GM18867 (cell line): ENCODE measurements around the gene SCARF1.
A peak's percentile ranks its signal among the peaks of the same experiment; 100 is the strongest.

Experiments
- ATAC-seq: cut with Tn5 transposase; IDR thresholded peaks from one replicate; pipeline ENCODE4 v1.9.1; 2021; ENCODE audit warnings: mild to moderate bottlenecking, moderate library complexity; ENCODE audit not compliant: unreplicated experiment

Gene SCARF1

DNA sequence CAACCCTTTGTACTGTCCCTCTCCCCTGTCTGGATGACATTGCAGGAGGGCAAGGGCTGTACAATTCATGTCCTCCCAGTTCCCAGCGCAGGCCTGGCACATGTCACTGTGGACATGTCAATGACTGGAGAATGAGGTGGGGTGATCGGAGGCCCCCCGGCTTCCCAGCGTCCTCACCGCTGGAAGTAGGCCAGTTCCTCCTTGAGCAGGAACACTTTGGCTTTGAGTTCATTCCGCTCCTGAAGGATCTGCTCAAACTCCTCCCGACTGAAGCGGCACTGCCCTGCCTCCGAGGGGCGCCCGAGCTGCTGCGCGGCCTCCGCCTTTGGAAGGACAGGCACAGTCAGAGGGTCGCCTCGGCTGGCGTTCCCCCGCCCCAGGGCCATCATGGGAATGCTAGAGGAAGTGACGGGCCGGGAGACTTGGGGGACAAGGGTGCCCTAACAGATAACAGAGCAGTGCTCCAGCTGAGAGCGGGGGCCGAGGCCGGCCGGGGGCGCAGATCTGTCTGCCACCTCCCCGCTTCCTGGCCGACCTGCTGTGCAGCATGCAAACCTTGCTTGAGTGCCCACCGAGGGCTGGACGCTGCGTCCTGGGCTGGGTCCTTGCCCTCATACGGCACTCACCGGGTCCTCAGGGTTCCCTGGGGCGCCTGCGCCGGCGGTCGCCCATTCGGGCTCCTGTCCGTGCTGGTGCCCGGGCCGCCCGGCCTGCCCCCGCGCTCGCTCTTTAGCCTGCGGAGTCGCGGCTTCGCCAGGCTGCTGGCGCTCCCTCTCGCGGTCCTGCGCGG, 2.8 kb upstream of the SCARF1 start:
- peak; percentile 9 for ATAC-seq

DNA sequence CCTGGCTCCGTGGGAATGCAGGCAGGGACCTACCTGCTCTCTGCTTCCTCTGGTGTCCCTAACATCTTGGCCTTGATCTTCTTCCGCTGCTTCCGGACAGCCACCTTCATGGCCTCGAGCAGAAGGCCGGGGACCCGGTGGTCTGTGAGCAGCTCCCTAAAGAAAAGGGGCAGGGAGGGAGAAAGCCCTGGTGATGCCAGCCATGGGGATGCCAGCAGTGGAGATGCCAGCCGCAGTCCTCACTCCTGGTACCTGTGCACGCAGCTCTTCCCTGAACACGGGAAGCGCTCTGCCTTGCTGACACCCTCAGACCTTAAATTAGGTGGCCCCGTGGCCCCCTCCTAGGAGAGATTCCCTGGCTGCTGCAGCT, 2.3 kb upstream of the SCARF1 start:
- ATAC-seq = no peak

DNA sequence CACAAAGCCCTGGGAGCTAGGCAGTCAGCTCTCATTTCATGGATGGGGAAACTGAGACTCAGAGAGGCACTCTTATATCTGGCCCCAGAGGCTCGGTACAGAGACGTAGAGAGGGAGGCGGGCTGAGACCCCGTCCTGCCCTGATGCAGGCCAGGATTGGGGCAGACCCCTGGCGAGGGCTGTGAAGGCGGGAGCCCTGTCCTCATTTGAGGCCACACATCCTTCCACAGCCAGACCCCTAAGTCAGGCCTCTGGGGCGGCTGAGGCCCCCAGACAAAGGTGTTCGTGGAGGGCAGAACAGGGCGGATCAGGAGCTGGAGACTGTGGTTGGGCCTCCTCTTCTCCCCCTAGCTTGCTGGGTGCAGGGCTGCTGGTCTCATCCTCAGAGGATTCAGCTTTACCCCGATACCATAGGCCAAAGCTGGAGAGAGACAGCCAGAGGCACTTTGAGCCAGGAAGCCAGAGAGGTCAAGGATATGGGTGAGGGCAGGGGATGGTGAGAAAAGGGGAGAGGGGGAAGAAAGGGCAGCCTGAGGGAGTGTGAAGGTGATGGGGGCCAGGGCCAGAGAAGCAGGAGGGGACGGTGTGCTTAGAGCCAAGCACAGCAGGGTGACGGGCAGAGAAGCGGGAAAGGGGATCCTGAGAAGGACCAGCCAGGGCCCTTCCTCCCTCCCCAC, 805 bp upstream of the SCARF1 start:
- no peak for ATAC-seq

DNA sequence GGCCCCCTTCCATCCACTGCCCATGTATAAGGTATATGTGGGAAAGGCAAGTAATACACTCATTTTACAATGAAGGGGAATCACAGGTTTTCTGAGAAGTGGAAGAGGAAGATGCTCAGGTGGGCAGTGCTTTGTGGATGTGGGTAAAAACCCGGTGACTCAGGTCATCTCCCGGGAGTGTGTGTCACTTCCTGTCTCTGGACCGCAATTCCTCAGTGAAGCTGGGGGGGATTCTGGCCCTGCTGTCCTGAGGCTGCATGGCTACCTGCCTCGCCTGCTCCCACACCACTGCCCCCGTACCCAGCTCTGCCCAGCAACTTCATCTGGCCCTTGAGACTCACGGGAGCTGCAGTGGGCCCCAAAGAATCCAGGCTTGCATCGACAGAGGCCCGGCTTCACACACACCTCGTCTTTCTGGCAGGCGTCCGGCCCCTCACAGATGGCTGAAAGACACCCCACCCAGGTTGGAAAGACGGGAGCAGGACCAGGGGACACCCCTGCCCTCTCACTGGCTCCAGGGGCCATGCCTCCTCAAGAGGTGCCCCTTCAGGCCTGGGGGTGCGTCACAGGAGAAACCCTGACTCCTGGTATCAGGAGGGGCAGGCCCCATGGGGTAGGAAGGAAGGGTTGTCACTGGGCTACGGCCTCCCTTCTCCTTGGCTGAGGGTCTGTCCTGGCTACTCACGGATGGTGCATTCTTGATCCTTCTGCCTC, 882 bp downstream of the SCARF1 start:
- ATAC-seq = no peak

DNA sequence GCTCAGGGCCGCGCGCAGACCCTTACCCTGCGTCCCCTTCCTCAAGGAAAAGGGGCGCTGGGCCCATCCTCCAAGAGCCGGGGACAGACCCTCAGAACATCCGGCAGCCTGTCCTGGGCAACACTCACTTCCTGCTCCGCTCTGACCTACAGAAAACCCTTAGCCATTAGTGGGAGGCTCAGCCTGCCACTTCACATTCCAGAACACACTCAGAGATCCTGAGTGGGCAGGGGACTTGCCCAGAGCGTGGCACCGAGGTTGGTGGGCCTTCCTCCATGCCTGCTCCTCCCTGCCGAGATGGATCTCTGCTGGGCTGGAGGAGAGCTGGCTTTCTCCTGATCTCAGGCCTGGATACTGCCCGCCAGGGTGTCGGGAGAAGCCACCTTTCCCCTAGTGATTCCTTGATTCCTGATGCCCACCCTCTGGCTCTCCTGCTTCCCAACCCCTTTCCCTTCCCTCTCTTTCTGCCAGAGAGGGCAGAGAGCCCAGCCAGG, 1.5 kb downstream of the SCARF1 start:
- ATAC-seq = no peak

DNA sequence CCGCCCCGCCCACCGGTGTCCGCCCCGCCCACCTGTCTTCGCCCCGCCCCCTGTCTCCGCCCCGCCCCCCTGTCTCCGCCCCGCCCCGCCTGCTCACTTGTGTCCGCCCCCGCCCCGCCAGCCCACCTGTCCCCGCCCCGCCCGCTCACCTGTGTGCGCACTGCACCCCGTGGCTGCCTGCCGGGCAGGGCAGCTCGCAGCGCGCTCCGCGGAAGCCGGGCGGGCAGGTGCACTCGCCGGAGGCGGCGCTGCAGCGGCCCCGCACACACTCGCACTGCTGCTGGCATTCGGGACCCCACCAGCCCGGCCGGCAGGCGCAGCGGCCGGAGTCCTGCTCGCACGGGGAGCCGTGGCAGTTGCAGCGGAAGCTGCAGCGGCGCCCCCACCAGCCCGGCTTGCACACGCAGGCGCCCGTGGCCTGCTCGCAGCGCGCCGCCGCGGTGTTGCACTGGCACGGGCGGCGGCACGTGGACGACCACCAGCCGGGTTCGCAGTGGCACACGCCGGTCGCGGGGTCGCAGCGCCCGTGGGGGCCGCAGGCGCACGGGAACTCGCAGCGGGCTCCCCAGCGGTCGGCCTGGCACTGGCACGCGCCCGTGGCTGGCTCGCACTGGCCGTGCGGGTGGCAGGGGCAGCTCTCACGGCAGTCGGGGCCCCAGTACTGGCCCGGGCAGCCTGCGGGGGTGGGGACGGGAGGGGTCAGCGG, 2.1 kb downstream of the SCARF1 start:
- no peak for ATAC-seq

DNA sequence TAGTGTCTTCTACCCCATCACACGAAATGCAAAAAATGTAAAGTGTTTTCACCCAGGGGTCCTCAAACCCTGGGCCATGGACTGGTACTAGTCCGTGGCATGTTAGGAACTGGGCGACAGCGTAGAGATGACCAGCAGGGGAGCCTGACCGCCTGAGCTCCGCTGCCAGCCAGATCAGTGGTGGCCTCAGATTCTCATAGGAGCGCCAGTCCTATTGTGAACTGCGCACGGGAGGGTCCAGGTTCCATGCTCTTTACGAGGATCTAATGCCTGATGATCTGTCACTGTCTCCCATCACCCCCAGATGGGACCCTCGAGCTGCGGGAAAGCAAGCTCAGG, 4.5 kb downstream of the SCARF1 start:
- no peak for ATAC-seq

DNA sequence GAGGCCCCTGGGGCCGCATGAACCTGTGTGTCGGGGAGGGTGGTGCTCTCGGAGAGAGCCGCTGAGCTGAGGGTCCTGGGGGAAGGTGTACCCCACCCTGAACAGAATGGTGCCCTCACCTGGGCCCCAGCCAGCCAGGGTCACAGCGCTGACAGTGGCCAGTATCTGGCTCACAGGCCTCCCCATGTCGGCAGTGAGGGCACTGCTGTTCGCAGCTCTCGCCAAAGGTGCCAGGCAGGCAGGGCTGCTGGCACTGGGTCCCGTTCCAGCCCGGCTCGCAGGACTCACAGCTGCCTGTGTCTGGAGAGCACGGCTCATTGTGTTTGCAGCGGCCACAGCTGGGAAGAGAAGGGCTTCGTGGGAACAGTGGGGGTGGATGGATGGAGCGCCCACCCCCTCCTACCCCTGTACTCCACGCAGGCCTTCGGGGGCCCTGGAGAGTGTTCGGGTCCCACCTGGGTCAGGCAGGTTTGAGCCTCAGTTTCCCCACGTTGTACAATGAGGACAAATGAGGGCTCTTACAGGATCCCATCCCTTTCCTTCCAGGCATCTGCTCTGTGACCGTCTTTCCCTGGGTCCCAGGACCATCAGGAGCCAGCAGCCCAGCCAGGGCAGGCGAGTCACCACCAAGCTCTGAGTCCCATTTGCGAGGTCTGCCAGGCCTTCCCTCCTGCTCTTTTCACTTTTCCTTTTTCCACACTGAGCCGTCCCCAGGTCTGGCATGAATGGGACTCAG, 5.0 kb downstream of the SCARF1 start:
- no peak for ATAC-seq

DNA sequence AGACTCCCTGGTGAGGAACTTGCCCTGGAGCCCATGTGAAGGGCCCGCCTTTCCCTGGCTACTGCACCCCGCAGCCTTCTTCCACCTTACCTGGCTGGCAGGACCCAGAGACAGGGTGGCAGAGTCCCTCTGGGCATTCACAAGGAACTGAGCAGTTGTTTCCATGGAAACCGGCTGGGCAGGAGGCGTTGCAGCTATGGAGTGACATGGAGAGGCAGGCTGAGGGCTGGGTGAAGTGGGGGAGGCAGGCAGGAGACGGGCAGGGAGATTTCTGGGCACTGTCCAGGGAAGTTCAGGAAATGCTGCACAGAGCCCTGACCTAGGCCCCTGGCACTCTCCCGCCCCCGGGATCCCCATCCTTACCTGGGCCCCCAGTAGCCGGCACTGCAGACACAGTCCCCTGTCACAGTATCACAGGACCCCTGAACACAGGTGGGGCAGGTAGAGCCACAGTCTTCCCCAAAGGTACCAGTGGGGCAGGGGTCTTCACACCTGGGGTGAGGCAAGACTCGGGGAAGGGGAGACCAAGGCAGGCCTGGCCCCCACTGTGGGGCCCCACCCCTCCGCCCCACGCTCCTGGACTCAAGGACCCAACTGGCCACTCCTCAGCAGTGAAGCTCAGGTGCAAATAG, 5.9 kb downstream of the SCARF1 start:
- ATAC-seq = no peak

DNA sequence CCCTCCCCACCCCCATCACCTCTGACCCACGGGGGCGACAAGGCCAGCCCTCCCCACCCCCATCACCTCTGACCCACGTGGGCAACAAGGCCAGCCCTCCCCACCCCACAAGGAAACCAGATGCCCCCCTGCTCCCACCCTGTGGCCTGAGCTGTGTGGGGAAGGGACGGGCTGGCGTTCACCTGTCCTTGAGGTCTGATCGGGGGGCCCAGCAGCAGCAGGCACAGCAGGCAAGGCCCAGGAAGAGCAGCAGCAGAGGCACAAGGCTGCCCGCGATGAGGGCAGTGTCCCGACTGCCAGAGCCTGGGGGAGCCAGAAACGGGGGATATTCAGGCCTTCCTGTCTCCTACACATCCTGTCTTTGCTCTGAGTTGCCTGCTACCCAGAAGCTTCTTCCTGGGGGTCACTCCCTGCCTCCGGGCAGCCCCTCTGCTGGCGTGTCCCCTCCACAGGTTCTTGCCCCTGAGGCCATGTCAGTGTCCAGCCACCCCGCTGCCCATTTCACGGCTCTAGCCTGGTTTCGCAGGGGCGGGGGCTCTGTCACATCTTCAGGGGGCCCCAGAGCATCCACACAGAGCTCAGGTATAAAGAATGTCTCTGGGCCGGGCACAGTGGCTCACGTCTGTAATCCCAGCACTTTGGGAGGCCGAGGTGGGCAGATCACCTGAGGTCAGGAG, 6.8 kb downstream of the SCARF1 start:
- ATAC-seq = no peak

DNA sequence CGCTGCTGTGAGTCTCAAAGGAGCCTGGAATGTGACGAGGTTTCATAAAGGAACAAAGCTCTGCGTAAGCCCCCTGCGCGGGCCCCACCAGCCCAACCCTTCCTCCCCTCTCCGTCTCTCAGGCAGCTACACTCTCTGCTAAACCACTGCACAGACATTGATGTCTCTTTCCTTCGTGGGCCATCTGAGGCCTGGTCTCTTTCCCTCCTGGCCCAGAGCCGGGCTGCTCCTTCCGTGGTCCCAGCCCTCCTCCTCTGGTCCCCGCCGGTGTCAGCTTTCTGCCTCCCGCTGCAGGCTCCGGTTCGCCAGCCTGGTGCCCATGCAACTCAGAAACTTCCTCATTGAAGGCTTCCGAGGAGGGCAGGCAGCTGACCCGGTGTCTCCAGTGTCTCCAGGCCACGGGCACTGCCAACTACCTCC, 7.4 kb downstream of the SCARF1 start:
- no peak for ATAC-seq

DNA sequence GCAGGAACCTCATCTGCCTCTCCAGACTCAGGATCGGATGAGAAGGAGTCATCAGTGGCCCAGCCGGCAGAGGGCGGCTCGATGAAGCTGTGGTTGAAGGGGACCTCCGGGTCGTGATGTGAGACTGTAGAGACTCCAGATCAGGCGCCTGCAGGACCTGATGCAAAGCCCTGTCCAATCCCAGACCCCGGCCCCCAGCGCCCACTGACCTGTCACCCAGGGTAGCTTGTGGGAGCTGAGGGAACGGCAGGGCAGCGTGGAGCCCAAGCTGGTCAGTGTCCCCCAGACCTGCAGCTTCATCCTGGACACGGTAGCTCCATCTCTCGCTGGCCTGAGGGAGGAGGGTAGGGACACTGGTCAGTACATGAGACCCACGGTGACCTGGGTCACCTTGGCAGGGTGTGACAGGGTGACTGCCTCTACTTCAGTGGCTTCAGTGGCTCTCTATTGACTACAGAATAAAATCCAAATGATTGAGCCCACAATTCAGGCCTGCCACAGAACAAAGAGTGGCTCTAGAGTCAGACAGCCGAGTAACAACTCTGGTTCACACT, 8.7 kb downstream of the SCARF1 start:
- no peak for ATAC-seq

DNA sequence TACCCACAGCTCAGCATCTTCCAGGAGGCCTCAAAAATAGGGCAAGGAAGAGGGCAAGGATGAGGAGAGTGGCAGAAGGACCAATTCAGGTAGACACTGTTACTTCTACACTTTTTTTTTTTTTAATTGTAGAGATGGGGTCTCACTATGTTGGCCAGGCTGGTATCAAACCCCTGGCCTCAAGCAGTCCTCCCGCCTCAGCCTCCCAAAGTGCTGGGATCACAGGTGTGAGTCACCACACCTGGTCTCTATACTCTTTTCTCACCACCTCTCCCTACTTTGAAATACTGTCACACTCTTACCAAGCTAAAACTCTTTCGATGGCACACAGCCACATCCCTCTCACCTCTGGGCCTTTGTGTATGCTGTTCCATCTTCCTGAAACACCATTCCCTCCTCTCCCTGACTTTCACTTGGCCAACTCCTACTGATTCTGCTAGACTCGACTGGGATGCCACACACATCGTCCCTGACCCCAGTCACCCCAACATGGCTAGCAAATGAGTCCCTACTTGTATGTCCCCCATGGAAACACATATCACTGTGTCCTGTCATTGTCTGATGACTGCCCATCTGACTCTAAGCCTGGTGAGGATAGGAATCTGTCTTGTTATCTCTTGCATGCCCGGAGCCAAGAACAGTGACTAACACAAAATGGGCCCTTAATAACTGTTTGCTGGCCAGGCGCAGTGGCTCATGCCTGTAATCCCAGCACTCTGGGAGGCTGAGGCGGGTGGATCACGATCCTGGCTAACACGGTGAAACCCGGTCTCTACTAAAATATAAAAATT, 9.7 kb downstream of the SCARF1 start:
- ATAC-seq = no peak

DNA sequence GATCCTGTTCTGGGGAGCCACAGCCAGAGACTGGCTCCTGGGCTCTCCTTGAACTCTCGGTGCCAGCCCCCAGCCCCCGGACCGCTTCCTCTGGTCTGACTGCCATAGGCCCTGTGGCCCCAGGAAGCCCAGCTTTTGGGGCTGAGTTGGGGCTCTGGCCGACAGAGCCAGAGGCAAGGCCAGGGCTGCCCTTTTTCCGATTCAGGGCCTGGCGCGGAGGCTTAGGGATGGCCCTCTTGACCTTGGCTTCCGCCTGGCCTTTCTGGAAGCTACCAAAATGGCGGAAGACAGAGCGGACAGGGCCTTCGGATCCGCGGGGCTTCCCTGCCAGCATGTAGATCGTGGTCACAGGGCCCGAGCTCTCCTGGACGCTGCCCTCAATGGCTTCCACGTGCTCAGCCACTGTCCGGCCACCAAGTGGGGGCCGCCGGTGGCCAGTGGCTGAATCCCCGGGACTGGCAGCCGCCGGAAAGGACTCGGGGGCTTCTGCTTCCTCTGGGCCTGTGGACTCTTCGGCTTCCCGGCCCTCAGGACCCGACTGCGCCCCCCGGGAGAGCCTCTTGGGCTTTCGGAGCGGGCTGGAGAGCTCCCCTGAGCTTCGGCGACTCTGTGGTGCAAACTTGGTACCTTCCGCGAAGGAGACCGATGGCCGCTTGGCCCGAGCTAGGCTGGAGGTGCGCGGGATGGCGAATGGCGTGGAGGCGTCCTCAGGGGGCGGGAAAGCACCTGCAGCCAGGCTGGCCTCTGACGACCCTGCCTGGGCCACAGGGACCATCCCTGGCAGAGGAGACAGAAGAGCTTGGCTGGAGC, 10.5 kb downstream of the SCARF1 start:
- no peak for ATAC-seq

DNA sequence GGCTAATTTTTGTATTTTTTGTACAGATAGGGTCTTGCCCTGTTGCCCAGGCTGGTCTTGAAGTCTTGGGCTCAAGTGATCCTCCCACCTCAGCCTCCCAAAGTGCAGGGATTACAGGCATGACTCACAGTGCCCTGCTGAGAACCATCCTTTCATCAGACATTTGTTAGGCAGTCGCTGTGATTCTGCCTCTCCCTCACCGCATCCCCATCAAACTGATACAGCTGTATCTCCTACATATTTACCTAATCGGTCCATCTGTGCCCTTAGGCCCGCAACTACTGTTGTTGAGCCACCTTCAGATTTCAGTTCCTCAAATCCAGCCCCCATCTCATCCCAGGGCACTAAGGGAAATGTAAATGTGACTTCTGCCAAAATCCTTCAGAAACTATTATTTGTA, 14.9 kb downstream of the SCARF1 start:
- no peak for ATAC-seq

DNA sequence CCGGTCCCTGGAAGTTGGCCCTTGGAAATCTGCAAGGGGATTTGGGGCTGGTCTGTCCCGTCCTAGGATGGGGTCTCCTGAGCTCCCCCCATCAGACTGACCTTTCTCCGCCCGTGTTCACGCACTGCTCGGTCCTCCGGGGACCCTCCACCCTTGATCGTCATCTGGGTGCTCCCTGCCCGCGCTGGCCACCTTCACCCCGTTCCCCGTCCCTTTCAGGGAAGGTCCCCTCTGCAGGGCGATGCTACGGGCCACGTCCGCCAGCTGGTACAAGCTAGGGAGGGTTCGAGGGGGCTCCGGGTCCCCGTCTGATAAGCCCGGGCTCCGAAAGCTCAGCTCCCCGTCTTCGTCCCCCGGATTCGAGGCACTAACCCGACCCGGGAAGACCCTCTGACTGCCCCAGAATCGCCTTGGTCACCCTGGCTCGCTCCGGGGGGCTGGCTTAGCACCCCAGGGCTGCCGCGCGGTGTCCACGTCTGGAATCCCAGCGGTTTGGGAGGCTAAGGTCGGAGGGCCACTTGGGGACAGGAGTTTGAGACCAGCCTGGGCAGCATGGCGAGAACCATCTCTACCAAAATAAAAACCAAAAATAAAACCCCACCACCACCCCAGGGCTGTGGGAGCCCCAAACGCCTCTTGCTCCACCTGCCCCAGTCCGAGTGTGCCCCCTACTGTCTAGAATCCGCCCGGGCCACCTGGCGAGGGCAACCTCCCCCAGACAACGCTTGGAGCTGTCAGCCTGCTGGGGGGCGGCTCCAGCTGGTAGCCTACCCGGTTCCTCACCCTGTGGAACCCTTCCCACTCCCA, 15.8 kb downstream of the SCARF1 start:
- no peak for ATAC-seq
